Measurements from ENCODE around the gene CRTC1. TPM values are rescaled to one million over a fixed set of nuclear protein-coding genes. Genes with fewer than 3 reads are reported as not detected.

Gene CRTC1
- total and polyA plus RNA-seq, 10 donors: 3.1 to 15.7 (median 8.2) TPM

DNA sequence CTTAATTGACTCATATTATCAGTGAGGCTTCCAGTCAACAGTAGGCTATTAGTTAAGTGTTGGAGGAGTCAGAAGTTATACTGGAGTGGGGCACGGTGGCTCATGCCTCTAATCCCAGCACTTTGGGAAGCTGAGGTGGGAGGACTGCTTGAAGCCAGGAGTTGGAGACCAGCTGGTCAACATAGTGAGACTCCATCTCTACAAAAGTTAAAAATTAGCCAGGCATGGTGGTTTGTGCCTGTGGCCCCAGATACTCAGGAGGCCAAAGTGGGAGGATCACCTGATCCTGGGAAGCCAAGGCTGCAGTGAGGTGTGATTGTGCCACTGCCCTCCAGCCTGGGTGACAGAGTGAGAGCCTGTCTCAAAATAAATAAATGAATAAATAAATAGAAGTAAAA lies 54.5 kb downstream of the CRTC1 start:
- peaks cover 0 to 15% (median 0%) of the 10 kb centered on the region in 6 donors for H3K4me1 ChIP-seq
- intact Hi-C loops (cut with DNase I; ENCODE audit: low total_unique reads): no loop called here
- H3K27ac ChIP-seq: no peak overlapping the region
- TF ChIP-seq, protein P1, sequence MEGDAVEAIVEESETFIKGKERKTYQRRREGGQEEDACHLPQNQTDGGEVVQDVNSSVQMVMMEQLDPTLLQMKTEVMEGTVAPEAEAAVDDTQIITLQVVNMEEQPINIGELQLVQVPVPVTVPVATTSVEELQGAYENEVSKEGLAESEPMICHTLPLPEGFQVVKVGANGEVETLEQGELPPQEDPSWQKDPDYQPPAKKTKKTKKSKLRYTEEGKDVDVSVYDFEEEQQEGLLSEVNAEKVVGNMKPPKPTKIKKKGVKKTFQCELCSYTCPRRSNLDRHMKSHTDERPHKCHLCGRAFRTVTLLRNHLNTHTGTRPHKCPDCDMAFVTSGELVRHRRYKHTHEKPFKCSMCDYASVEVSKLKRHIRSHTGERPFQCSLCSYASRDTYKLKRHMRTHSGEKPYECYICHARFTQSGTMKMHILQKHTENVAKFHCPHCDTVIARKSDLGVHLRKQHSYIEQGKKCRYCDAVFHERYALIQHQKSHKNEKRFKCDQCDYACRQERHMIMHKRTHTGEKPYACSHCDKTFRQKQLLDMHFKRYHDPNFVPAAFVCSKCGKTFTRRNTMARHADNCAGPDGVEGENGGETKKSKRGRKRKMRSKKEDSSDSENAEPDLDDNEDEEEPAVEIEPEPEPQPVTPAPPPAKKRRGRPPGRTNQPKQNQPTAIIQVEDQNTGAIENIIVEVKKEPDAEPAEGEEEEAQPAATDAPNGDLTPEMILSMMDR (IDR thresholded peaks at IDR 0.05 in 8 of 11, conservative IDR thresholded peaks at IDR 0.05 in 3 of 11): no peak
- TF ChIP-seq POLR2A (IDR thresholded peaks at IDR 0.05) (no peak), POLR2AphosphoS5 (IDR thresholded peaks at IDR 0.05) (no peak)
- H3K4me3 ChIP-seq: no peak overlapping the region
- H3K9me3 ChIP-seq: no peaks in the 10 kb centered on the region
- WGBS, 5 donors: 78 to 94% (median 92%) methylated on average over 1 of the region's 1 CpG
- H3K27me3 ChIP-seq (replicated peaks in 1 of 7): no peaks in the 10 kb centered on the region
- H3K36me3 ChIP-seq: peaks cover 0 to 6% (median 0%) of the 10 kb centered on the region in 6 donors
- no peak for DNase-seq

DNA sequence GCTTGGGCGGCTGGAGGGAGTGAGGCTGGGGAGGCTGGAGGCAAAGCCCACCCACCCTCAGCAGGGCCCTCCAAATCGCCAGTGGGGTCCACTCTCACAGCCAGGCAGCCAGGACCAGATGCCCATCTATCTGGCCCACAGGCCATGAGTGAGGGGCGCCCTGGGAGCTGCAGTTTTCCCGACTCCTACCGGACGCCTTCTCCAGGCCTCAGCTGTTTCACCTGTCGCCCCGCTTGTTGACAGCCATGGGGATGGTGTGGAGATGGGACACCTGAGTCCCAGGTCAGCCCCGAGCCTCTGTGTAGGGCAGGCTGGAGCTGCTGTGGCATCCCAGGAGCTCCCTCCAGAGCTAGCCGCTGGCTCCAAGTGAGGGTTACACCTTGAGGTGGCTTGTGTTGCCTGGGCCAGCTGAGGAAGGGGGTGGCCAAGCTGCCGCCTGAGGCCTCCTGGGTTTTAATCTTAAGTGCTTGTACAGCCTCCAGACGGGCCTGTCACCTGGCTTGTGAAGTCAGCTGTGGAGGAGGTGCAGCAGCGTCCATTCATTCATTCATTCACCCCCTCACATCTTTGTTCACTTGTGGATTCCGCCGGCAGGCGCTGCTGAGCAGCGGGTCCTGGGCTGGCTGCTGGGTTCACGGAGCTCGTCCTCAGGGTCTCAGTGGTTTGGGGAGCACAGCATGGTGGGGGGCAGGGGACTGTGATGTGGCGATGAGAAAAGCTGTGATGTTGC lies 55.6 kb downstream of the CRTC1 start:
- H3K27ac ChIP-seq: no peak overlapping the region

DNA sequence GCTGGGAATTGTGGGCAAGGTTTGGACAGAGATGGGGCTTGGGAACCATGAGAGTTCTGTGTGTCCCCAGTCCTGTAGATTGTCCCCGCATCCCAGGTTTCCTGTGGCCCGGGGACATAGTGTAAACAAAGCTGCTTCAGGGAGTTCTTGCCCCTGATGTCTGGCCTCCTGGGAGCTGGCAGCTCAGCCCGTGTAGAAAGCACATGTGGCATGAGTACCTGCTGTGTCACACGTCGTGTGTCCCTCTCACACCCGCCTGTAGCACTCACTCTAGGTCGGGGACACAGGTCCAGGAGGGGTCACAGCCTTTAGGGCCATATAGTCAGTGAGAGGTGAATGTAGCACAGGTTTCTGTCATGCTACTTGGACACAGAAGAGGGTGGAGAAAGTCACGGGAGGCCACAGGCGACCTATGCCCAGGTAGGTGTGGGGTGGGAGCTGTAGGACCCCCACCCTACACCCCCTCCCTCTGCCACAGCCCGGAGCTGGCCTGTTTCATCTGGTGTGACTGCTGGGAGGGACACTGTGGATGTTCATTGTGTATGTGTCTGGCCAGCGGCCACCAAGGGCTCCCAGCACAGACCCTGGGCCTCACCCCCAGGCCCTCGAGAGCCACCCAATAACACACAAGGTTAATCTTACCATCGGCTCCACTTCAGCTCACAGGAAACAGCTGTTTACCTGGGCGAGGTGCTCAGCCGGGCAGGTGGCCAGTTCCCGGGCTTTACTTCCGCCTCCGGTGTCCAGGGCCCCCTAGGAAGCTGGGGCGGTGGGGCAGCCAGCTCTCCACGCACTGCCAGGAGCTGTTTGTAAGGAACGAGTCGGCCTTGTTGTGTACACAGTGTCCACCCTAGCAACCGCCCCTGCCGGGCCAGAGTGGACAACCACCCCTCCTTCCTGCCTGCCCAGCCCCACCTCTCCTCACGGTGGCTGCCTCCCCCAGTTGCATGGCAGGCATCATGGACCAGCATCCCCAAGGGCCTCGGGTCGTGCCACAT lies 57.9 kb downstream of the CRTC1 start:
- H3K27me3 ChIP-seq (replicated peaks in 1 of 7): no peaks in the 10 kb centered on the region
- 68 to 79% (median 76%) methylated on average over 22 to 27 of the region's 27 CpGs for WGBS, 5 donors
- no peaks in the 10 kb centered on the region for H3K9me3 ChIP-seq
- H3K4me3 ChIP-seq: no peak overlapping the region
- DNase-seq: no peak
- no peak overlapping the region for H3K27ac ChIP-seq
- peaks cover 0 to 29% (median 0%) of the 10 kb centered on the region in 6 donors for H3K36me3 ChIP-seq
- intact Hi-C loops (cut with DNase I; ENCODE audit: low total_unique reads): no loop called here
- TF ChIP-seq, protein P1 (IDR thresholded peaks at IDR 0.05 in 8 of 11, conservative IDR thresholded peaks at IDR 0.05 in 3 of 11): no peak
- TF ChIP-seq POLR2A (IDR thresholded peaks at IDR 0.05) (no peak), POLR2AphosphoS5 (IDR thresholded peaks at IDR 0.05) (no peak)
- H3K4me1 ChIP-seq: peaks cover 0 to 17% (median 0%) of the 10 kb centered on the region in 6 donors

More for the DNA sequence above, 55.6 kb downstream of the CRTC1 start:
- TF ChIP-seq POLR2AphosphoS5 (IDR thresholded peaks at IDR 0.05) (no peak), POLR2A (IDR thresholded peaks at IDR 0.05) (no peak)
- TF ChIP-seq, protein P1 (IDR thresholded peaks at IDR 0.05 in 8 of 11, conservative IDR thresholded peaks at IDR 0.05 in 3 of 11): no peak
- H3K4me1 ChIP-seq: peaks cover 0 to 20% (median 0%) of the 10 kb centered on the region in 6 donors
- no peak overlapping the region for H3K4me3 ChIP-seq
- peaks cover 0 to 18% (median 0%) of the 10 kb centered on the region in 6 donors for H3K36me3 ChIP-seq
- WGBS, 5 donors: 92 to 98% (median 95%) methylated on average over 19 to 20 of the region's 20 CpGs
- no peaks in the 10 kb centered on the region for H3K27me3 ChIP-seq (replicated peaks in 1 of 7)
- H3K9me3 ChIP-seq: no peaks in the 10 kb centered on the region
- no peak for DNase-seq
- intact Hi-C loops (cut with DNase I; ENCODE audit: low total_unique reads): no loop called here
